ENCODE data around the gene OR13D1.

- no peak for TF ChIP-seq CHD1 (IDR thresholded peaks at IDR 0.05; ENCODE audit: low read depth, low read length)
- TF ChIP-seq CTCF (IDR thresholded peaks at IDR 0.05 in 2 of 3, conservative IDR thresholded peaks at IDR 0.05 in 1 of 3; ENCODE audit: control insufficient read depth in 2 of 3, extremely low read depth in 1 of 3, insufficient read depth in 1 of 3, low read depth in 3 of 3, low read length in 3 of 3): no peak
- TF ChIP-seq PBX3 (IDR thresholded peaks at IDR 0.05; ENCODE audit: insufficient replicate concordance, low read depth, low read length): no peak
- TF ChIP-seq POLR2A (IDR thresholded peaks at IDR 0.05; ENCODE audit: low read depth, low read length): no peak
- TF ChIP-seq EGR1 (IDR thresholded peaks at IDR 0.05; ENCODE audit: borderline replicate concordance in 1 of 2, low read depth in 2 of 2, low read length in 2 of 2): no peak
- no peak for TF ChIP-seq NRF1 (conservative IDR thresholded peaks at IDR 0.05; ENCODE audit: low read depth, low read length)
- no peak for TF ChIP-seq NKRF (conservative IDR thresholded peaks at IDR 0.05)
- TF ChIP-seq CBFB (IDR thresholded peaks at IDR 0.05; ENCODE audit: low read depth): no peak
- TF ChIP-seq NBN (IDR thresholded peaks at IDR 0.05): no peak
- no peak for TF ChIP-seq CREM (IDR thresholded peaks at IDR 0.05; ENCODE audit: low read depth)
- TF ChIP-seq YY1 (IDR thresholded peaks at IDR 0.05; ENCODE audit: low read depth, low read length): no peak
- no peak for TF ChIP-seq EZH2 (IDR thresholded peaks at IDR 0.05; ENCODE audit: borderline replicate concordance, control insufficient read depth, low read depth, low read length)
- no peak for TF ChIP-seq E2F4 (IDR thresholded peaks at IDR 0.05; ENCODE audit: low read depth, low read length)
- no peak for TF ChIP-seq CBX3 (IDR thresholded peaks at IDR 0.05; ENCODE audit: borderline replicate concordance, low read depth)
Measured at GRCh38 chr9:104675611-104676010, 18.7 kb upstream of the OR13D1 start.
